Measurements from ENCODE around the gene DNAJC5.

GRCh38 chr20:63973160-63973479 lies 78.2 kb downstream of the DNAJC5 start:
- TF ChIP-seq CTCF (IDR thresholded peaks at IDR 0.05) (no peak), POLR2A (IDR thresholded peaks at IDR 0.05) (no peak)

All from body of pancreas (tissue), 4 donors.